Liver (tissue), 9 donors: Measurements from ENCODE around the gene COPZ1. TPM values are rescaled to one million over a fixed set of nuclear protein-coding genes. Genes with fewer than 3 reads are reported as not detected.
A peak's percentile ranks its signal among the peaks of the same experiment; 100 is the strongest.

Source experiments
- DNase-seq: peaks from one replicate; pipeline ENCODE4 v3.0.0-alpha.2; 2017; ENCODE audit warnings: low spot score
- H3K27ac ChIP-seq, 2 donors: one replicate each; pipeline ENCODE4 v1.7.0; 2013; ENCODE audit warnings: inconsistent platforms in 2 of 2, low read length in 2 of 2, control low read depth in 1 of 2, low read depth in 1 of 2, mild to moderate bottlenecking in 1 of 2
- H3K27me3 ChIP-seq, 4 donors: one replicate each; pipeline versions ENCODE4 v1.6.1 to v1.7.0; 2013; ENCODE audit warnings: low read length in 3 of 4, inconsistent platforms in 1 of 4, mild to moderate bottlenecking in 1 of 4, moderate library complexity in 1 of 4; ENCODE audit not compliant: control insufficient read depth in 4 of 4, insufficient read depth in 4 of 4
- H3K36me3 ChIP-seq, 4 donors: one replicate each; pipeline versions ENCODE4 v1.6.1 to v1.7.0; 2013; ENCODE audit warnings: low read length in 3 of 4, mild to moderate bottlenecking in 3 of 4, low read depth in 1 of 4, moderate library complexity in 1 of 4; ENCODE audit not compliant: control insufficient read depth in 4 of 4, insufficient read depth in 3 of 4
- H3K4me1 ChIP-seq, 4 donors: one replicate each; pipeline versions ENCODE4 v1.6.1 to v1.7.0; 2013; ENCODE audit warnings: low read length in 3 of 4, mild to moderate bottlenecking in 3 of 4, moderate library complexity in 1 of 4; ENCODE audit not compliant: control insufficient read depth in 4 of 4, insufficient read depth in 4 of 4
- H3K4me3 ChIP-seq, 3 donors: one replicate each; pipeline versions ENCODE4 v1.6.1 to v1.7.0; 2013; ENCODE audit warnings: low read length in 3 of 3, control low read depth in 1 of 3, low read depth in 1 of 3, mild to moderate bottlenecking in 1 of 3
- H3K9ac ChIP-seq, 2 donors: one replicate each; pipeline ENCODE4 v1.7.0; 2013; ENCODE audit warnings: low read length in 2 of 2, mild to moderate bottlenecking in 2 of 2, moderate library complexity in 2 of 2, control low read depth in 1 of 2, low read depth in 1 of 2
- H3K9me3 ChIP-seq, 4 donors: one replicate each; pipeline versions ENCODE4 v1.6.1 to v1.7.0; 2013; ENCODE audit warnings: low read length in 3 of 4; ENCODE audit not compliant: control insufficient read depth in 4 of 4
- FOXA1 ChIP-seq: IDR thresholded peaks from 2 replicates; pipeline ENCODE4 v1.6.1; 2016; ENCODE audit warnings: antibody characterized with exemption
- GABPA ChIP-seq, 2 donors: IDR thresholded peaks in 1 of 2; conservative IDR thresholded peaks in 1 of 2; 2 replicates each; pipeline ENCODE4 v1.6.1; 2016; ENCODE audit warnings: antibody characterized with exemption in 2 of 2, mild to moderate bottlenecking in 1 of 2, moderate library complexity in 1 of 2
- NR2F2 ChIP-seq: IDR thresholded peaks from 2 replicates; pipeline ENCODE4 v1.6.1; 2016; ENCODE audit warnings: antibody characterized with exemption
- RXRA ChIP-seq, 2 donors: IDR thresholded peaks; 2 replicates each; pipeline ENCODE4 v1.6.1; 2017 to 2018; ENCODE audit warnings: antibody characterized with exemption in 2 of 2, mild to moderate bottlenecking in 1 of 2
- YY1 ChIP-seq: IDR thresholded peaks from 2 replicates; pipeline ENCODE4 v1.6.1; 2016; ENCODE audit warnings: antibody characterized with exemption, mild to moderate bottlenecking
- WGBS: extraction: QIAGEN DNeasy Blood & Tissue Kit; methylation state at CpG from one replicate; pipeline ENCODE4 v1.1.7; 2013; 5-methylcytosine and 5-hydroxymethylcytosine counted together
- polyA plus RNA-seq, 2 donors: library from polyadenylated mRNA; stranded (reverse) in 1 of 2; unstranded in 1 of 2; fragments of 200-250 nt in 1 of 2; fragments of >200 nt in 1 of 2; fragmentation: Nextera tagmentation in 1 of 2; extraction: Ambion mirVana in 1 of 2; gene quantifications; one replicate each; pipeline versions ENCODE4 v1.2.1 to v1.2.3, GENCODE V29; 2013 to 2015
- total RNA-seq, 2 donors: library from RNA; depleted of rRNA; stranded (reverse); fragments of >200 nt; gene quantifications; one replicate each; pipeline ENCODE4 v1.2.3, GENCODE V29; 2014
- TF ChIP-seq, protein P1 (sequence below): IDR thresholded peaks from 2 replicates; pipeline ENCODE4 v1.6.1; 2016; ENCODE audit warnings: antibody characterized with exemption, mild to moderate bottlenecking
- TF ChIP-seq, protein P2 (sequence below): IDR thresholded peaks from 2 replicates; pipeline ENCODE4 v1.6.1; 2016; ENCODE audit warnings: antibody characterized with exemption
- donor health status: healthy.
- donor health status: healthy.
- donor health status: healthy.
- donor health status: healthy.
- donor health status: healthy.

COPZ1 gene
- total and polyA plus RNA-seq, 4 donors, result 54.6 to 92.6 (median 79.8) TPM

DNA sequence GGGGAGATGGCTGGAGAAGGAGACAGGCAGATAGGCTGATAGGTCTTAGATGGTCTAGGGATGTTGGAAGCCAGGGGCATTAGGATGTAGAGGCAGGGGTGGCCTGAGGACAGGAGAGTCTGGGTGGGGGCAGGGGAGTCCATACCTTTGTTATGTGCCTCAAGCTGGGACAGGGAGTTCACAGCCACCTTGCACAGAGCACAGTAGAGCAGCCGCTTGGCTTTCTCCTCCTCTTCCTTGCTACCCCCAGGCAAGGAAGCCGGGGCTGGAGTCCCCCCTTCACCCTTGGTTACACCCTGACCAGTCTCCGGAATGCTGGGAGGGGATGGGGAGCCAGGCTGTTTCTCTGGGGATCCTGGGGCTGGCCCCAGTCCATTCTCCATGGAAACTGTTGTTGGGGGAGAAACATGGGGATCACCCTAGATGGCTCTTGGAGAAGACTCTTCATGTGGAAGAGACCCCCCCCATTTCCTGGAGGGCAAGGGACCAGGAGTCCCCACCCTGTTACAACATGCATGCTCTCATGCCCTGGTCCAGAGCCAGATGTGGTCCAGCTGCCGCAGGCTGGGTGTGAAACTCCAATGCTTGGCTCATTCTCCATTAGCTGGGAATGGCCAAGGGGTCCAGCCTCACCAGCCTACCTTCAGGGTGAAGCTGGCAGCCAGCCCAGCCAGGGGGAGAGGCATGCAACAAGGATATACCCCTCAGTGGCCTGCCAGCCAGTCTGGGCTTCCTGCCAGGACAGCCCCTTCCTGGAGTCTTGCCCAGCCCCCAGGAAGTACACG is 46.6 kb downstream of the COPZ1 start (continued):
- TF ChIP-seq, protein P1, sequence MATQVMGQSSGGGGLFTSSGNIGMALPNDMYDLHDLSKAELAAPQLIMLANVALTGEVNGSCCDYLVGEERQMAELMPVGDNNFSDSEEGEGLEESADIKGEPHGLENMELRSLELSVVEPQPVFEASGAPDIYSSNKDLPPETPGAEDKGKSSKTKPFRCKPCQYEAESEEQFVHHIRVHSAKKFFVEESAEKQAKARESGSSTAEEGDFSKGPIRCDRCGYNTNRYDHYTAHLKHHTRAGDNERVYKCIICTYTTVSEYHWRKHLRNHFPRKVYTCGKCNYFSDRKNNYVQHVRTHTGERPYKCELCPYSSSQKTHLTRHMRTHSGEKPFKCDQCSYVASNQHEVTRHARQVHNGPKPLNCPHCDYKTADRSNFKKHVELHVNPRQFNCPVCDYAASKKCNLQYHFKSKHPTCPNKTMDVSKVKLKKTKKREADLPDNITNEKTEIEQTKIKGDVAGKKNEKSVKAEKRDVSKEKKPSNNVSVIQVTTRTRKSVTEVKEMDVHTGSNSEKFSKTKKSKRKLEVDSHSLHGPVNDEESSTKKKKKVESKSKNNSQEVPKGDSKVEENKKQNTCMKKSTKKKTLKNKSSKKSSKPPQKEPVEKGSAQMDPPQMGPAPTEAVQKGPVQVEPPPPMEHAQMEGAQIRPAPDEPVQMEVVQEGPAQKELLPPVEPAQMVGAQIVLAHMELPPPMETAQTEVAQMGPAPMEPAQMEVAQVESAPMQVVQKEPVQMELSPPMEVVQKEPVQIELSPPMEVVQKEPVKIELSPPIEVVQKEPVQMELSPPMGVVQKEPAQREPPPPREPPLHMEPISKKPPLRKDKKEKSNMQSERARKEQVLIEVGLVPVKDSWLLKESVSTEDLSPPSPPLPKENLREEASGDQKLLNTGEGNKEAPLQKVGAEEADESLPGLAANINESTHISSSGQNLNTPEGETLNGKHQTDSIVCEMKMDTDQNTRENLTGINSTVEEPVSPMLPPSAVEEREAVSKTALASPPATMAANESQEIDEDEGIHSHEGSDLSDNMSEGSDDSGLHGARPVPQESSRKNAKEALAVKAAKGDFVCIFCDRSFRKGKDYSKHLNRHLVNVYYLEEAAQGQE, result no peak

DNA sequence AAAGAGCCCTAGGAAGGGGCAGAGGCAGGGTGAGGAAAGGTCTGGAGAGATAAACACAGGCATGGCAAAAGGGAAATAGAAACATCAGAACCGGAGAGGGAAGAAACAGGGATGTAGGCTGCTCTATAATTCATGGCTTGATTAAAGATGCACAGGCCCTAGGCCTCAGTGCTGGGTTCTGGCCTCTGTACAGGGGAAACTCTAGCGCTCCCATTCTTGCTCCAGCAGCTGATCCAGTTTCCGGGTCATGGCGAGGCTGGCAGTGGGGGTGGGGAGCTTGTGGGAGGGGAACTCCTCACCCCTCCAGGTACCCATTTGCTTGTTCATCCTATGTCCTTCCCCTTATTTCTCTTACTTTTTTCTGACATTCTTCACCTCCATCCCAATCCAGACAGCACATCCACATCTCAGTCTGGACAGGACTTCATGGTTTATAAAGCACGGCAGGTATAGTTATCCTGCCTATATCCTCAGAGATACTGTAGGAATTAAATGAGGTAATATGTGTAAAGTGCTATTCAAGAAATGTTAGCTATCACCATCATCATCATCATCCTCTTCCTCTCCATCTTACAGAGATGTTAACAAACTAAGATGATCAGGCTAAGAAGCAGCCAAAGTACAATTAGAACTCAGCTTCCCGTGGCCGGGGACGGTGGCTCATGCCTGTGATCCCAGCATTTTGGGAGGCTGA is 47.3 kb downstream of the COPZ1 start:
- H3K4me3 ChIP-seq, result no peak overlapping the region
- H3K9ac ChIP-seq, result no peak overlapping the region
- H3K36me3 ChIP-seq, result peaks cover 0 to 8% (median 2%) of the 10 kb centered on the region in 4 donors
- H3K27me3 ChIP-seq, result no peaks in the 10 kb centered on the region
- 60% methylated on average over 8 of the region's 8 CpGs for WGBS
- no peak for DNase-seq
- no peaks in the 10 kb centered on the region for H3K9me3 ChIP-seq
- H3K4me1 ChIP-seq, result peaks cover 0 to 5% (median 3%) of the 10 kb centered on the region in 4 donors
- TF ChIP-seq RXRA (IDR thresholded peaks at IDR 0.05) (peak in 1 of 2 donors; percentile 20), NR2F2 (no peak)
- H3K27ac ChIP-seq, result no peak overlapping the region

DNA sequence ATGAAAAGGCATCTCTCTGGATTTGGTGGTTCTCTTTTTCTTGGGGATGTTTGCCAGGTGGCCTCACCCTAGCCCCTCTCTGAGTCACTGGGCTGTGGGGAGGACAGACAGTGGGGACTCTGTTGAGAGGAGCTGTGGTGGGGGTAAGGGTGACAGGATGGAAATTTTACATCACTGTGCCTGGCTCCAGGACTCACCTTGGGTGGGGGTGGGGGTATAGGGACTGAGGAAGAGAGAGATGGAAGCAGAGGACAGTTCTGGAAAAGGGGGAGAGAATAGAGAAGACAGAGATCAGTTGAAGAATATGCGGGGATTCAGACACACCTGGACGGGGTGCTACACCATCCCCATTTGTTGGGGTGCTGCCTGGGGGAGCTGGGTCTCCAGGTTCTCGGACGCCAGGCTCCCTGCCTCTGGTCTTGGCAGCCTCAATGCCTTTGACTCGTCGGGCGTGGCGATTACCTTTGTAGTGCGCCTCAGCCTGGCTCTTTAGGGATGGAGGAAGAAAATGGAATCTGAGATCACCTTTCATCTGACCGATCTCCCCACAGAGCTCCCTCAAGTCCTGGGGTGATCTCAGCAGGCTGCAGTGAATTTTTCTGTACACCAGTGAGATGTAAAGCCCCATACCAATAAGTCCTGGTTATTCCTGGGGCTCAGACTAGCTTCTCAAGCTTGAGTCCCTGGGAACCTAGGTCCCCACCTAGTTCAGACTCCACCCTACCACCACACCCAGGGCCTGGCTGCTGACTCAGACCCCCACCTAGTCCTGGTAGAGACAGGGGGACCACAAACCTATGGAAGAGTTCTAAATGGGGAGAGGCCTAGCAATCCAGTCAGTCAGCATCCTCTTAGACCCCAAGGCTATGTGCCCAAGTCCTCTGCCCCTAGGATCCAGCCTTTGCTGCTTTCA is 49.0 kb downstream of the COPZ1 start:
- DNase-seq, result no peak
- WGBS, result 87% methylated on average over 10 of the region's 10 CpGs
- Histone ChIP-seq H3K36me3 (peaks cover 0 to 8% (median 2%) of the 10 kb centered on the region in 4 donors), H3K27ac (no peak overlapping the region), H3K27me3 (no peaks in the 10 kb centered on the region), H3K4me3 (no peak overlapping the region), H3K4me1 (peaks cover 0 to 5% (median under 1%) of the 10 kb centered on the region in 4 donors), H3K9me3 (no peaks in the 10 kb centered on the region), H3K9ac (no peak overlapping the region)
- no peak for TF ChIP-seq YY1
- no peak for TF ChIP-seq GABPA (IDR thresholded peaks at IDR 0.05 in 1 of 2, conservative IDR thresholded peaks at IDR 0.05 in 1 of 2)
- TF ChIP-seq, protein P2, sequence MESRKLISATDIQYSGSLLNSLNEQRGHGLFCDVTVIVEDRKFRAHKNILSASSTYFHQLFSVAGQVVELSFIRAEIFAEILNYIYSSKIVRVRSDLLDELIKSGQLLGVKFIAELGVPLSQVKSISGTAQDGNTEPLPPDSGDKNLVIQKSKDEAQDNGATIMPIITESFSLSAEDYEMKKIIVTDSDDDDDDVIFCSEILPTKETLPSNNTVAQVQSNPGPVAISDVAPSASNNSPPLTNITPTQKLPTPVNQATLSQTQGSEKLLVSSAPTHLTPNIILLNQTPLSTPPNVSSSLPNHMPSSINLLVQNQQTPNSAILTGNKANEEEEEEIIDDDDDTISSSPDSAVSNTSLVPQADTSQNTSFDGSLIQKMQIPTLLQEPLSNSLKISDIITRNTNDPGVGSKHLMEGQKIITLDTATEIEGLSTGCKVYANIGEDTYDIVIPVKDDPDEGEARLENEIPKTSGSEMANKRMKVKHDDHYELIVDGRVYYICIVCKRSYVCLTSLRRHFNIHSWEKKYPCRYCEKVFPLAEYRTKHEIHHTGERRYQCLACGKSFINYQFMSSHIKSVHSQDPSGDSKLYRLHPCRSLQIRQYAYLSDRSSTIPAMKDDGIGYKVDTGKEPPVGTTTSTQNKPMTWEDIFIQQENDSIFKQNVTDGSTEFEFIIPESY, result no peak
- TF ChIP-seq FOXA1, result no peak
